HepG2 (cell line): ENCODE data around the gene MEIS3. TPM values are rescaled to one million over a fixed set of nuclear protein-coding genes. Genes with fewer than 3 reads are reported as not detected.

Source experiments
- ATAC-seq: fragments of 200-7000 bp; cut with Tn5 transposase; 3 replicates; pipeline ENCODE4 v1.9.1; 2020; ENCODE audit warnings: mild to moderate bottlenecking, moderate library complexity
- BruUV-seq: library from RNA; stranded (reverse); fragments of 400-500 nt; replicated peaks from 2 replicates; lab custom pipeline; 2021; lab: Mats Ljungman, UMichigan
- CTCF ChIA-PET: fragments of 300-600 bp; formaldehyde crosslinking; extraction: SDS; loops from one replicate; lab custom pipeline; 2021; ENCODE audit warnings: low total read pairs, inconsistent platforms, low intra/inter-chr PET ratio; lab: Yijun Ruan, JAX
- POLR2A ChIA-PET: fragments of 350-600 bp; sonication (Branson Sonifier 250); formaldehyde crosslinking; loops from one replicate; lab custom pipeline; 2020; ENCODE audit warnings: antibody characterized with exemption, inconsistent platforms; lab: Yijun Ruan, JAX
- DNase-seq: peaks from one replicate; pipeline ENCODE4 v3.0.0-alpha.2; 2015; ENCODE audit warnings: low spot score
- FAIRE-seq: peaks from 3 replicates; lab custom pipeline; 2011; peaks lifted over from hg19 to GRCh38; lab: Jason Lieb, UNC
- H2AFZ ChIP-seq: one replicate; pipeline ENCODE4 v1.6.1; 2011; ENCODE audit warnings: low read length, inconsistent platforms
- H3K27ac ChIP-seq: fragments of 300-600 bp; 3 replicates; pipeline ENCODE4 v1.8.0; 2011; ENCODE audit warnings: mixed run types, mild to moderate bottlenecking, mixed read lengths, low read length, inconsistent platforms; ENCODE audit not compliant: insufficient read depth; ENCODE audit errors: extremely low read length
- H3K27me3 ChIP-seq, 2 experiments: fragments of 200-600 bp in 1 of 2; 2 replicates in 1 of 2; 3 replicates in 1 of 2; pipeline versions ENCODE4 v1.6.0 to v1.8.0; 2011; ENCODE audit warnings: low read length in 2 of 2, mild to moderate bottlenecking in 2 of 2, moderate library complexity in 2 of 2, inconsistent platforms in 1 of 2; ENCODE audit not compliant: insufficient read depth in 2 of 2, control insufficient read depth in 1 of 2
- H3K36me3 ChIP-seq, 2 experiments: fragments of 200-600 bp in 1 of 2; replicated peaks in 1 of 2; 2 replicates in 1 of 2; 3 replicates in 1 of 2; pipeline versions ENCODE4 v1.5.1 to v1.8.0; 2011; ENCODE audit warnings: low read length in 2 of 2, inconsistent platforms in 1 of 2; ENCODE audit not compliant: insufficient read depth in 2 of 2, control insufficient read depth in 1 of 2
- H3K4me1 ChIP-seq: 2 replicates; pipeline ENCODE4 v1.5.1; 2012; ENCODE audit warnings: low read length, inconsistent platforms; ENCODE audit not compliant: insufficient read depth
- H3K4me2 ChIP-seq: 2 replicates; pipeline ENCODE4 v1.6.0; 2011; ENCODE audit warnings: low read depth, low read length, inconsistent platforms
- H3K4me3 ChIP-seq, 3 experiments: fragments of 200-600 bp in 1 of 3; sonication (generic), shearing (Covaris generic) in 1 of 3; replicated peaks in 1 of 3; 2 replicates each; pipeline ENCODE4 v1.5.1; 2011 to 2016; ENCODE audit warnings: low read length in 3 of 3, inconsistent platforms in 2 of 3, low read depth in 2 of 3, mild to moderate bottlenecking in 2 of 3, control low read depth in 1 of 3, mixed read lengths in 1 of 3; ENCODE audit not compliant: insufficient read depth in 1 of 3
- H3K79me2 ChIP-seq: one replicate; pipeline ENCODE4 v1.6.1; 2011; ENCODE audit warnings: low read length, inconsistent platforms; ENCODE audit not compliant: insufficient read depth
- H3K9ac ChIP-seq: 2 replicates; pipeline ENCODE4 v1.6.0; 2011; ENCODE audit warnings: mild to moderate bottlenecking, low read depth, low read length, inconsistent platforms; ENCODE audit not compliant: insufficient read depth
- H3K9me3 ChIP-seq: 2 replicates; pipeline ENCODE4 v1.5.1; 2012; ENCODE audit warnings: mild to moderate bottlenecking, low read length
- H4K20me1 ChIP-seq: 2 replicates; pipeline ENCODE4 v1.6.0; 2011; ENCODE audit warnings: inconsistent platforms, mild to moderate bottlenecking, low read length, moderate library complexity; ENCODE audit not compliant: insufficient read depth
- BATF2 ChIP-seq: sonication (generic); formaldehyde crosslinking; IDR thresholded peaks from 2 replicates; pipeline ENCODE4 v1.8.0; 2022; ENCODE audit warnings: mild to moderate bottlenecking, missing genetic modification reagents, moderate library complexity
- EZH2 ChIP-seq: conservative IDR thresholded peaks from 2 replicates; pipeline ENCODE4 v1.6.1; 2012; ENCODE audit warnings: mild to moderate bottlenecking, low read depth, low read length, moderate library complexity
- KDM5B ChIP-seq: sonication (generic); formaldehyde crosslinking; IDR thresholded peaks from 2 replicates; pipeline ENCODE4 v1.4.0; 2020; ENCODE audit warnings: missing genetic modification reagents, mild to moderate bottlenecking, borderline replicate concordance
- MIER3 ChIP-seq: IDR thresholded peaks from 2 replicates; pipeline ENCODE4 v1.6.1; 2016; ENCODE audit warnings: missing compliant biosample characterization, borderline replicate concordance
- NCOA1 ChIP-seq: sonication (generic); formaldehyde crosslinking; IDR thresholded peaks from 2 replicates; pipeline ENCODE4 v1.9.0; 2021; ENCODE audit warnings: missing genetic modification reagents
- PTBP1 ChIP-seq: fragments of 200-400 bp; formaldehyde crosslinking; IDR thresholded peaks from 2 replicates; pipeline ENCODE4 v1.6.1; 2018; ENCODE audit warnings: low read length, low read depth; ENCODE audit not compliant: poor library complexity, severe bottlenecking
- RAD51 ChIP-seq: fragments of 450-650 bp; IDR thresholded peaks from 2 replicates; pipeline ENCODE4 v1.6.1; 2016; ENCODE audit warnings: borderline replicate concordance
- SNAPC4 ChIP-seq: sonication (generic); formaldehyde crosslinking; IDR thresholded peaks from 2 replicates; pipeline ENCODE4 v1.4.0; 2020; ENCODE audit warnings: mild to moderate bottlenecking, missing genetic modification reagents
- SUZ12 ChIP-seq: fragments of 150-350 bp; IDR thresholded peaks from 2 replicates; pipeline ENCODE4 v1.6.1; 2014; ENCODE audit warnings: low read depth, low read length
- ZNF251 ChIP-seq: sonication (generic); formaldehyde crosslinking; IDR thresholded peaks from 2 replicates; pipeline ENCODE4 v1.9.0; 2021; ENCODE audit warnings: mild to moderate bottlenecking, missing genetic modification reagents
- WGBS: methylation state at CpG from one replicate; pipeline ENCODE4 v1.1.6; 2017; ENCODE audit warnings: low lambda C conversion rate; 5-methylcytosine and 5-hydroxymethylcytosine counted together
- in situ Hi-C: cut with HindIII; loops from 2 replicates; pipeline ENCODE4 v1.10.0; 2017; ENCODE audit warnings: low pct_unique_long_range_greater_than_20kb; ENCODE audit not compliant: extremely low pct_ligation_motif_present
- intact Hi-C: fragments of 100-400 bp; cut with micrococcal nuclease; formaldehyde crosslinking; loops from one replicate; pipeline ENCODE4 v1.10.0; 2022; ENCODE audit not compliant: unreplicated experiment
- polyA plus RNA-seq, 8 experiments: library from polyadenylated mRNA; depleted of rRNA in 3 of 8; stranded (reverse) in 7 of 8; unstranded in 1 of 8; fragments of >200 nt; fragmentation: Illumina TruSeq in 4 of 8; extraction: Trizol in 4 of 8; gene quantifications; 2 replicates each; pipeline versions ENCODE4 v1.2.1 to v1.2.3, GENCODE V29; 2011 to 2016; ENCODE audit warnings: low read depth in 4 of 8, missing spikeins in 1 of 8, mixed read lengths in 1 of 8; ENCODE audit not compliant: insufficient read depth in 1 of 8
- total RNA-seq, 5 experiments: library from RNA; depleted of rRNA; stranded (reverse); fragments of >200 nt; fragmentation: Illumina TruSeq; extraction: Trizol; gene quantifications; 2 replicates each; pipeline ENCODE4 v1.2.3, GENCODE V29; 2016; ENCODE audit warnings: low read depth in 1 of 5

MEIS3 gene
- total and polyA plus RNA-seq, 2 of the 13 experiments (the other 11 are each of a cell fraction or from before 2014, with no cell fraction given), result 0.09 to 0.70 TPM

GRCh38 chr19:47422417-47423163 is 3.3 kb upstream of the MEIS3 start:
- no peak for DNase-seq
- peak; percentile 5; the same call in 1 of the 2 replicates for TF ChIP-seq RAD51
- TF ChIP-seq EZH2, result peak; percentile 60; the same call in 1 of the 2 replicates
- TF ChIP-seq BATF2 (CRISPR knock-in tag), result no peak
- no peak for TF ChIP-seq ZNF251 (CRISPR knock-in tag)

GRCh38 chr19:47421844-47422395 is 2.6 kb upstream of the MEIS3 start:
- Histone ChIP-seq H3K36me3 (no peaks in the 10 kb centered on the region), H3K4me1 (no peaks in the 10 kb centered on the region), H3K27ac (no peak overlapping the region), H3K4me3 (no peak overlapping the region), H3K9ac (no peak overlapping the region), H2AFZ (no peak overlapping the region), H3K79me2 (no peaks in the 10 kb centered on the region), H3K27me3 (peaks cover 17 to 62% of the 10 kb centered on the region in 2 experiments), H4K20me1 (peaks cover 8% of the 10 kb centered on the region; the same call in 1 of the 2 replicates), H3K9me3 (no peaks in the 10 kb centered on the region), H3K4me2 (no peak overlapping the region)
- WGBS, result 13% methylated on average over 31 of the region's 31 CpGs
- intact Hi-C loops (no loop called here), in situ Hi-C loops (no loop called here)
- DNase-seq, result no peak
- ChIA-PET POLR2A (no interaction called here), CTCF (no interaction called here)
- no peak for ATAC-seq
- no peak for FAIRE-seq
- BruUV-seq, result no TSS peak
- no peak for TF ChIP-seq MIER3 (CRISPR knock-in tag)
- no peak for TF ChIP-seq NCOA1 (CRISPR knock-in tag)
- TF ChIP-seq KDM5B (CRISPR knock-in tag), result no peak
- no peak for TF ChIP-seq SNAPC4 (CRISPR knock-in tag)
- TF ChIP-seq PTBP1, result no peak
- TF ChIP-seq SUZ12, result no peak

More at GRCh38 chr19:47422417-47423163, 3.3 kb upstream of the MEIS3 start:
- Histone ChIP-seq H4K20me1 (peaks cover 6% of the 10 kb centered on the region; the same call in 1 of the 2 replicates), H3K4me2 (no peak overlapping the region), H3K27me3 (peaks cover 17 to 55% of the 10 kb centered on the region in 2 experiments), H3K4me1 (no peaks in the 10 kb centered on the region), H3K36me3 (no peaks in the 10 kb centered on the region), H3K79me2 (no peaks in the 10 kb centered on the region), H3K4me3 (no peak overlapping the region), H3K9ac (no peak overlapping the region), H2AFZ (no peak overlapping the region), H3K9me3 (no peaks in the 10 kb centered on the region), H3K27ac (no peak overlapping the region)
- BruUV-seq, result no TSS peak
- no peak for ATAC-seq
- no peak for FAIRE-seq
- ChIA-PET CTCF (no interaction called here), POLR2A (no interaction called here)
- intact Hi-C loops (no loop called here), in situ Hi-C loops (no loop called here)
- WGBS, result 6% methylated on average over 1 of the region's 1 CpG
